ENCODE results near the gene HECTD3.
"Not testable (repeated sequence)": the region's sequence is repeated elsewhere in the genome, so short reads cannot be mapped to it uniquely, and the experiment has no call there.

HECTD3 gene

DNA sequence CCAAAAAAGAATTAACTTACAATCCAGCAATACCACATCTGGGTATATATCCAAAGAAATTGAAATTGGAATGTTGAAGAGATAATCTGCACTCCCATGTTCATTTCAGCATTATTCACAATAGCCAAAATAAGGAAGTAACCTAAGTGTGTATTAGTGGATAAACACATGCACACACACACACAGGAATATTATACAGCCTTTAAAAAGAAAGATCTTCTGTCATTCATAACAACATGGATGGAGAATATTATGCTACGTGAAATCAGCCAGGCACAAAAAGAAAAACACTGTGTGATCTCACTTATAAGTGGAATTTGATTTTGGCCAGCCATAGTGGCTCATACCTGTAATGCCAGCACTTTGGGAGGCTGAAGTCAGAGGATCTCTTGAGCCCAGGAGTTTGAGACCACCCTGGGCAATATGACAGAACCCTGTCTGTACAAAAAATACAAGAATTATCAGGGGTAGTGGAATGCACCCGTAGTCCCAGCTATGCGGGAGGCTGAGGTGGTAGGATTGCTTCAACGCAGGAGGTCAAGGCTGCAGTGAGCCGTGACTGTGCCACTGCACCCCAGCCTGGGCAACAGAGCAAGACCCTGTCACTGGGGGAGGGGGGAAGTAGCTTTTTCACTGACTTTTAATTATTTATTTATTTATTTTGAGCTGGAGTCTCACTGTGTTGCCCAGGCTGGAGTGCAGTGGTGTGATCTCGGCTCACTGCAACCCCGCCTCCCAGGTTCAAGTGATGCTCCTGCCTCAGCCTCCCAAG lies 15.5 kb downstream of the HECTD3 start:
- TF ChIP-seq, protein P1, sequence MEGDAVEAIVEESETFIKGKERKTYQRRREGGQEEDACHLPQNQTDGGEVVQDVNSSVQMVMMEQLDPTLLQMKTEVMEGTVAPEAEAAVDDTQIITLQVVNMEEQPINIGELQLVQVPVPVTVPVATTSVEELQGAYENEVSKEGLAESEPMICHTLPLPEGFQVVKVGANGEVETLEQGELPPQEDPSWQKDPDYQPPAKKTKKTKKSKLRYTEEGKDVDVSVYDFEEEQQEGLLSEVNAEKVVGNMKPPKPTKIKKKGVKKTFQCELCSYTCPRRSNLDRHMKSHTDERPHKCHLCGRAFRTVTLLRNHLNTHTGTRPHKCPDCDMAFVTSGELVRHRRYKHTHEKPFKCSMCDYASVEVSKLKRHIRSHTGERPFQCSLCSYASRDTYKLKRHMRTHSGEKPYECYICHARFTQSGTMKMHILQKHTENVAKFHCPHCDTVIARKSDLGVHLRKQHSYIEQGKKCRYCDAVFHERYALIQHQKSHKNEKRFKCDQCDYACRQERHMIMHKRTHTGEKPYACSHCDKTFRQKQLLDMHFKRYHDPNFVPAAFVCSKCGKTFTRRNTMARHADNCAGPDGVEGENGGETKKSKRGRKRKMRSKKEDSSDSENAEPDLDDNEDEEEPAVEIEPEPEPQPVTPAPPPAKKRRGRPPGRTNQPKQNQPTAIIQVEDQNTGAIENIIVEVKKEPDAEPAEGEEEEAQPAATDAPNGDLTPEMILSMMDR (IDR thresholded peaks at IDR 0.05; ENCODE audit: control insufficient read depth, insufficient read depth, low read depth, low read length, missing control alignments) = no peak
- no peak overlapping the region for H3K4me3 ChIP-seq (ENCODE audit: control insufficient read depth, low read depth, low read length)
- DNase-seq (ENCODE audit: low read depth) = no peak

- TF ChIP-seq, protein P1 (IDR thresholded peaks at IDR 0.05; ENCODE audit: control insufficient read depth, insufficient read depth, low read depth, low read length, missing control alignments) = no peak
Measured at GRCh38 chr1:44994309-44994898, 16.7 kb downstream of the HECTD3 start.

GRCh38 chr1:44988531-44989156 lies 22.5 kb downstream of the HECTD3 start:
- TF ChIP-seq, protein P1 (IDR thresholded peaks at IDR 0.05; ENCODE audit: control insufficient read depth, insufficient read depth, low read depth, low read length, missing control alignments) = no peak
- DNase-seq (ENCODE audit: low read depth) = no peak
- H3K4me3 ChIP-seq (ENCODE audit: control insufficient read depth, low read depth, low read length) = no peak overlapping the region

More at GRCh38 chr1:44994309-44994898, 16.7 kb downstream of the HECTD3 start:
- DNase-seq (ENCODE audit: low read depth) = no peak
- no peak overlapping the region for H3K4me3 ChIP-seq (ENCODE audit: control insufficient read depth, low read depth, low read length)

DNA sequence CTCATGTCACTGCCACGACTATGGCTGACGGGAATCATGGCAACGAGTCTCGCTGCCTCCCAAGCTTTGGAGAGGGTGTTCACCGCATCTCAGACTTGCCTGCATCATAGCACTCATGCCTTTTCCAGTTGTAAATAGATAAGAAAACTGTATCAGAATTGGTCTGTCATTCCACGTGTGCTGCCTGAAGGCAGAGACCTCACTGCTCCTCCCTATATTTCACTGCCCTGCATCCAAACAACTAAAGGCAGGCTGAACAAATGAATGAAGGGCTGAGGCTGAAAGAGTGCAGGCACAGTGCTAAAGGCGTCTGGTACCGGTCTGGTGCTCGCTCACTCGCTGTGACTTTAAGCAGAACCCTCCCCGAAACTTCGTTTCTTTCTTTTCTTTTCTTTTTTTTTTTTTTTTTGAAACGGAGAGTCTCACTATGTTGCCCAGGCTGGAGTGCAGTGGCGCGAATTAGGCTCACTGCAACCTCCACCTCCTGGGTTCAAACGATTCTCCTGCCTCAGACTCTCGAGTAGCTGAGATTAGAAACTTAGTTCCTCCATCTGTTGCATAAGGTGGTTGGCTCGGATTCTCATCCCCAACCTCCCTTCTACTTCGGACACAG lies 25.3 kb downstream of the HECTD3 start:
- no peak for DNase-seq (ENCODE audit: low read depth)
- TF ChIP-seq, protein P1 (IDR thresholded peaks at IDR 0.05; ENCODE audit: control insufficient read depth, insufficient read depth, low read depth, low read length, missing control alignments) = no peak
- peak overlapping the region; percentile 87 for H3K4me3 ChIP-seq (ENCODE audit: control insufficient read depth, low read depth, low read length)

DNA sequence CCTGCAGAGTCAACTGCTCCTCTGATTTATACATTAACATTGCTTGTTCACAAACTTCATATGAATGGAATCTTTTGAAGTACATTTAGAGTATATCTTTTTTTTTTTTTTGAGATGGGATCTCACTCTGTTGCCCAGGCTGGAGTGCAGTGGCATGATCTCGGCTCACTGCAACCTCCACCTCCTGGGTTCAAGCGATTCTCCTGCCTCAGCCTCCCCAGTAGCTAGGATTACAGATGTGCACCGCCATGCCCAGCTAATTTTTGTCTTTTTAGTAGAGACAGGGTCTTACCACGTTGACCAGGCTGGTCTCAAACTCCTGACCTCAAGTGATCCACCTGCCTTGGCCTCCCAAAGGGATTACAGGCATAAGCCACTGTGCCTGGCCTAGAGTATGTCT lies 33.8 kb downstream of the HECTD3 start:
- DNase-seq (ENCODE audit: low read depth); H3K4me3 ChIP-seq (ENCODE audit: control insufficient read depth, low read depth, low read length): not testable (repeated sequence)

GRCh38 chr1:44976252-44976651 lies 34.9 kb downstream of the HECTD3 start:
- H3K4me3 ChIP-seq (ENCODE audit: control insufficient read depth, low read depth, low read length) = no peak overlapping the region
- DNase-seq (ENCODE audit: low read depth) = no peak
- TF ChIP-seq, protein P1 (IDR thresholded peaks at IDR 0.05; ENCODE audit: control insufficient read depth, insufficient read depth, low read depth, low read length, missing control alignments) = no peak

Data from AG09309 (cell line).